Measurements from ENCODE around the gene PHC3. TPM values are rescaled to one million over a fixed set of nuclear protein-coding genes. Genes with fewer than 3 reads are reported as not detected.

Gene PHC3
- total and polyA plus RNA-seq, 9 donors, result 9.9 to 121 (median 90.2) TPM

- Histone ChIP-seq H3K36me3 (no peaks in the 10 kb centered on the region), H3K4me1 (ENCODE audit: insufficient read depth) (peaks cover 5% of the 10 kb centered on the region), H3K27ac (no peak overlapping the region), H3K4me3 (no peak overlapping the region), H3K9me3 (no peaks in the 10 kb centered on the region), H3K27me3 (no peaks in the 10 kb centered on the region)
- intact Hi-C loops (cut with DNase I), result no loop called here
- no peak for TF ChIP-seq EP300 (IDR thresholded peaks at IDR 0.05)
- no peak for TF ChIP-seq CTCF (IDR thresholded peaks at IDR 0.05)
- no peak for TF ChIP-seq POLR2A (IDR thresholded peaks at IDR 0.05)
- DNase-seq, result no peak
- 82 to 91% (median 84%) methylated on average over 4 of the region's 4 CpGs for WGBS, 3 donors
Measured at GRCh38 chr3:170080605-170081004, 100.9 kb downstream of the PHC3 start.

- no peak overlapping the region for H3K4me3 ChIP-seq
- H3K9me3 ChIP-seq, result no peaks in the 10 kb centered on the region
- no peak for DNase-seq
- no peaks in the 10 kb centered on the region for H3K36me3 ChIP-seq
- no peak overlapping the region for H3K27ac ChIP-seq
- intact Hi-C loops (cut with DNase I), result no loop called here
- TF ChIP-seq CTCF (IDR thresholded peaks at IDR 0.05) (no peak), EP300 (IDR thresholded peaks at IDR 0.05) (no peak), POLR2A (IDR thresholded peaks at IDR 0.05) (no peak)
- WGBS, 3 donors, result 48 to 68% (median 60%) methylated on average over 2 of the region's 2 CpGs
- H3K4me1 ChIP-seq (ENCODE audit: insufficient read depth), result peaks cover 5% of the 10 kb centered on the region
- no peaks in the 10 kb centered on the region for H3K27me3 ChIP-seq
Measured at GRCh38 chr3:170079536-170080165, 101.9 kb downstream of the PHC3 start.

GRCh38 chr3:170078620-170079281 is 102.8 kb downstream of the PHC3 start:
- TF ChIP-seq CTCF (IDR thresholded peaks at IDR 0.05) (no peak), EP300 (IDR thresholded peaks at IDR 0.05) (no peak), POLR2A (IDR thresholded peaks at IDR 0.05) (no peak)
- intact Hi-C loops (cut with DNase I), result no loop called here
- Histone ChIP-seq H3K4me1 (ENCODE audit: insufficient read depth) (peaks cover 5% of the 10 kb centered on the region), H3K4me3 (no peak overlapping the region), H3K9me3 (no peaks in the 10 kb centered on the region), H3K36me3 (no peaks in the 10 kb centered on the region), H3K27ac (no peak overlapping the region), H3K27me3 (no peaks in the 10 kb centered on the region)
- DNase-seq, result no peak
- 34 to 52% (median 41%) methylated on average over 13 of the region's 13 CpGs for WGBS, 3 donors

- DNase-seq, result no peak
- Histone ChIP-seq H3K27ac (no peak overlapping the region), H3K36me3 (no peaks in the 10 kb centered on the region), H3K4me1 (ENCODE audit: insufficient read depth) (peaks cover 5% of the 10 kb centered on the region), H3K9me3 (no peaks in the 10 kb centered on the region), H3K27me3 (no peaks in the 10 kb centered on the region), H3K4me3 (no peak overlapping the region)
- TF ChIP-seq CTCF (IDR thresholded peaks at IDR 0.05) (no peak), EP300 (IDR thresholded peaks at IDR 0.05) (no peak), POLR2A (IDR thresholded peaks at IDR 0.05) (no peak)
- 19 to 38% (median 26%) methylated on average over 10 of the region's 10 CpGs for WGBS, 3 donors
- intact Hi-C loops (cut with DNase I), result no loop called here
Measured at GRCh38 chr3:170077361-170077760, 104.2 kb downstream of the PHC3 start.
